HL-60 (cell line): ENCODE measurements around the gene FGF3.

Experiments
- GABPA ChIP-seq: IDR thresholded peaks from 2 replicates; pipeline ENCODE4 v1.6.1; 2012; ENCODE audit warnings: low read depth
- POLR2AphosphoS5 ChIP-seq: IDR thresholded peaks from 2 replicates; pipeline ENCODE4 v1.6.1; 2012; ENCODE audit warnings: low read depth
- TF ChIP-seq, protein P1 (sequence below): IDR thresholded peaks from one replicate; pipeline ENCODE4 v1.5.1; 2011; ENCODE audit warnings: low read length, control low read depth, inconsistent platforms; ENCODE audit not compliant: insufficient read depth

GRCh38 chr11:69831985-69832384 is 12.8 kb upstream of the FGF3 start:
- TF ChIP-seq, protein P1, sequence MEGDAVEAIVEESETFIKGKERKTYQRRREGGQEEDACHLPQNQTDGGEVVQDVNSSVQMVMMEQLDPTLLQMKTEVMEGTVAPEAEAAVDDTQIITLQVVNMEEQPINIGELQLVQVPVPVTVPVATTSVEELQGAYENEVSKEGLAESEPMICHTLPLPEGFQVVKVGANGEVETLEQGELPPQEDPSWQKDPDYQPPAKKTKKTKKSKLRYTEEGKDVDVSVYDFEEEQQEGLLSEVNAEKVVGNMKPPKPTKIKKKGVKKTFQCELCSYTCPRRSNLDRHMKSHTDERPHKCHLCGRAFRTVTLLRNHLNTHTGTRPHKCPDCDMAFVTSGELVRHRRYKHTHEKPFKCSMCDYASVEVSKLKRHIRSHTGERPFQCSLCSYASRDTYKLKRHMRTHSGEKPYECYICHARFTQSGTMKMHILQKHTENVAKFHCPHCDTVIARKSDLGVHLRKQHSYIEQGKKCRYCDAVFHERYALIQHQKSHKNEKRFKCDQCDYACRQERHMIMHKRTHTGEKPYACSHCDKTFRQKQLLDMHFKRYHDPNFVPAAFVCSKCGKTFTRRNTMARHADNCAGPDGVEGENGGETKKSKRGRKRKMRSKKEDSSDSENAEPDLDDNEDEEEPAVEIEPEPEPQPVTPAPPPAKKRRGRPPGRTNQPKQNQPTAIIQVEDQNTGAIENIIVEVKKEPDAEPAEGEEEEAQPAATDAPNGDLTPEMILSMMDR, result no peak
- TF ChIP-seq POLR2AphosphoS5 (no peak), GABPA (no peak)
